ENCODE data around the gene TLK2.
"Not testable (repeated sequence)": the region's sequence is repeated elsewhere in the genome, so short reads cannot be mapped to it uniquely, and the experiment has no call there.

TLK2 gene

DNA sequence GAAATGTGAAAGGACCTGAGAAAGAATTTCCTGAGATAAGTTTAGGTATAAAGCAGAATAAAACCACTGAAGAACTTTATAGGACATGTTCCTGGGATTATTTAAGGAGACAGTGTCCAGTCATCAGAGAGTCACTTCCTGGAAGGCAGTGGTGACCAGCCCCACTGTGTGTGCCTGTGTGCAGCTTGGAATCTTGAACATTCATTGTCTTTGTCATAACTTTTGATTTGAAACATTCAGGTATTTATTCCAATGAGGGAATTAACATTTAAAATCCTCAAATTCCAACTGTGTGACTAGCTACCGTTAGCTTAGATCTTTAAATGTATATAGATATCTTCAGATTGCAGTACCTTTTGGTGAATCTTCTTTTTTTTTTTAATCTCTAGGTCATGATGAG is 87.2 kb downstream of the TLK2 start:
- DNase-seq, result no peak

DNA sequence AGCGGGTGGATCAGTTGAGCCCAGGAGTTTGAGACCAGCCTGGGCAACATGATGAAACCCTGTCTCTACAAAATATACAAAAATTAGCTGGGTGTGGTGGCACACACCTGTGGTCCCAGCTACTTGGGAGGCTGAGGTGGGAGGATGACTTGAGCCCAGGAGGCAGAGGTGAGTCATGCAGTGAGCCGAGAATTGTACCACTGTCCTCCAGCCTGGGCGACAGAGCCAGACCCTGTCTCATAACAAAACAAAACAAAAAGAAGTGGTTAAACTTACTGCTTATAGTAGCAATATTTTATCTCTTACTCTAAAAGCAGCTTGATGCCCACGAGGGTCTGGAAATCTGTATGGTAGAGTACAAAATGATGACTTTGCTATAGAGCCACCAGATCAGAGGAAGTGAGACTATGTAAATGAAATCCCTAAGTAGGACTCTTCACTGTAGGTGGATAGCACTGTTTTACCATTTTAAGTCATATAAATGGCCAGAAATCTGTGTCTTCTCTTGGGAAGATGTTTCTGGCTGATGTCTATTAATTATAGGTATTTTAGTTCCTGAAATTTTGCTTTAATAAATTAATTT is 88.5 kb downstream of the TLK2 start:
- DNase-seq, result no peak

DNA sequence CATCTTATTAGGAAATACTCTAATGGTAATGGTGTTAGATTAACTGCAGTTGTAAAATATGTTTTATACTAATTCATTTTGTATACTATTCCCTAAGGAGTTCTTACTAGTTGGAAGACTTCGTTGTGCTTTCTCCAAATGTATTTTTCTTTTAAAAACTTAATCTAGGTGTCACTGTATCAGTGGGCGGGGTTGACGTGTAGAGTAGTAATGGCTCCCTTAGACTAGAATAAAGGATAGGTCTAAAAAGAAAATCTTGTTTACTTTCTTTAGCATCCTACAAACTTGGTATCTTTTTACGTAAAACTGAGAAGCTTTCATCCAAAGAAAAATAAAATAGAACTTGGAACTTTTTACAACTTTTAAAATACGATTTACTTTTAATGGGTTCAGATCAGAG is 93.9 kb downstream of the TLK2 start:
- no peak for DNase-seq

DNA sequence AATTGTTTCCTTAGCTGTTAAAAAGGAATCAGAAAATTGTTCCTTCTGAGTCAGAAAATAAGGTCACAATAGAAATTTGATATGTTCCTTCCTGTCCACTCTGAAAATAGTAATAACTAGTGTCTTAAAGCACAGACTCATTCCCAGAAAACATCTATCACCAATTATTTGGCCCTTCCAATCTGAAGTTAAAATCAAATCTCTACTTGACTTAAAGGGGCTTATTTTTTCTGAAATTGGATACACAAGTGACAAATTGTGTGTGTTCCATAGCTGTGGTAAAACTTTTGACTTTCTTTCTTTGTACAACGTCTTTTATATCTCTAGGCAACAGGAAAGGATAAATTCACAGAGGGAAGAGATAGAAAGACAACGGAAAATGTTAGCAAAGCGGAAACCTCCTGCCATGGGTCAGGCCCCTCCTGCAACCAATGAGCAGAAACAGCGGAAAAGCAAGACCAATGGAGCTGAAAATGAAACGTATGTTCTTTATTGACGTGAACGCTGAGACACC is 94.3 kb downstream of the TLK2 start:
- DNase-seq, result no peak

DNA sequence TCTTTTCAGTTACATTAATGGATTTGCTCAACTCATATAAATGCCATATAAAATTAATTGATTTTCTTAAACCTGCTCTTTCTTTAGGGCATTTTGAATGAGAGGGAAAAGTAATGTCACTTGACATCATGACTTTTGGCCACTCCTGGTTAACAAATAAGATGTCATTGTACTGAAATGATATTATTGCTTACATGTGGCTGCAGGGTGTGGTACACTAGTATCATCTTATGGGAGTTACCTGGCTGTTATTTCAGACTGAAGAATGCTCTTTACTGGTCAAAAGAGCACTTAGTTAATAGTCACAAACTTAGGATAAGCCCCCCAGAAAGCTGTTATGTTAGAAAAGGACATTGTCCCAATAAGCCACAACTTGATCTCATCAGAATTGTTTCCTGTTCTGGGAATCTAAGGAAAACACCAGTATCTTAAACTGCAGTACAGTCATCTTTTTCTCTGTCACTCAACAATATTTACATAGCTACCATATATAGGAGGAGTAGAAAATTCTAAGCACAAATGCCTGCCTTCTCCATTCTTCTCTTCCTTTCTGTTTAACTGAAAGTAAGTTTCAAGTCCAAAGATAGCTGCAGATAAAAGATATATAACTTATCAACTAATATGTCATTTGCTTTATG is 95.0 kb downstream of the TLK2 start:
- no peak for DNase-seq

DNA sequence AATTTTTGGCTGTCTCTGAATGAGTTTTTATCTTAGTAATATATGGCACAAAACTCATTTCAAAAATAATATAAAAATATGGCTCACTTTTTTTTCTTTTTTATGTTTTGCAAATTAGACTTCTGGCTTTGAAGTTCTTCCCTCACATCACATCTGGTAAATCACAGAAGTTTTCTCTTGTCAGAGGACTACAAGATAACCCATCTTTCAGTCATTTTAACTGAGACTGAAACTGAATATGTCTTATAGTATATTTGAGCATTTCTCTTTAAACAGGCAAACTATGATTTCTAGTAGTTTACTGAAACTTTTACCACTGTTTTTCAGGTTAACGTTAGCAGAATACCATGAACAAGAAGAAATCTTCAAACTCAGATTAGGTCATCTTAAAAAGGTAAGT is 97.8 kb downstream of the TLK2 start:
- DNase-seq, result no peak

DNA sequence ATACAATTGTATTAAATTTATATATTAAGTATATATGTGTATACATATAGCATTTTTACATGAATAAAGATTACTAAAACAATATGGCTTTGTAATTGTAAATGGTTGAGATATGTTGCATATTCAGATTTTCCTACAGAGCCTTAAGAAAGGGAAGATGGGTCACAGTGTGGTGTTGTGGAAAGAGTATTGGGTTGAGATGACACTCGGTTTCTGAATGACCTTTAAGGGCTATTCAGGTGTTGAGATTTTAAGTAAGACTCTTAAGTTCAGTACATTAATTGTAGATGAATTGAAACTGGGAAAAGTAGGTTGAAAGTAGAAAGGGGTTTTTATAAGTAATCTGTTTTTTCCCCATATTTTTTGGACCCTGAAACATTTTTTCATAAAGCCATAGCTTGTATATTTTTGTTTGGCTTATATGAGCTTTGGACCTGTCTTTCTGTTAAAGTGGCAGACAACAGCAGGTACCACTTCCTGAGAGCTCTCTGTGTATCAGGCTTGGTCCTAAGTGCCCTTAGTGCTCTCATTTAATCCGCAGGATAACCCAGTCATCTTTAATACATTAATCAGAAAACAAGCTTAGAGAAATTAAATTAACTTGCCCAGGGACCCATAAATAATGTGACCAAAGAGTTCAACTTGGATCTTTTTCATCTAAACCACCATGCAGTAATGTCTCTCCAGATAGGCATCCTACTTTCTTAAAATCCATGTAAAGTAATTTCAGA is 100.3 kb downstream of the TLK2 start:
- DNase-seq, result peak; percentile 95

DNA sequence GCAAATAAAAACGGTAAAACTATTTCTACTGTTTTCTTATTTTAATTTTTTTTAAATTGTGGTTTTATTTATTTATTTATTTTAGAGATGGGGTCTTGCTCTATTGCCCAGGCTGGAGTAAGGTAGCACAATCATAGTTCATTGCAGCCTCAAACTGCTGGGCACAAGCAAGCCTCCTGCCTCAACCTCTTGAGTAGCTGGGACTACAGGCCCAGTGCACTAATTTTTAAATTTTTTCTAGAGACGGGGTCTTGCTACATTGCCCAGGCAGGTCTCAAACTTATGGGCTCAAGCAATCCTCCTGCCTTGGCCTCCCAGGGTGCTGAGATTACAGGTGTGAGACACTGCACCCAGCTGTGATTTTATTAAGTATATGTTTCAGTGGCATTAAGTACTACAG is 102.3 kb downstream of the TLK2 start:
- DNase-seq, result no peak

DNA sequence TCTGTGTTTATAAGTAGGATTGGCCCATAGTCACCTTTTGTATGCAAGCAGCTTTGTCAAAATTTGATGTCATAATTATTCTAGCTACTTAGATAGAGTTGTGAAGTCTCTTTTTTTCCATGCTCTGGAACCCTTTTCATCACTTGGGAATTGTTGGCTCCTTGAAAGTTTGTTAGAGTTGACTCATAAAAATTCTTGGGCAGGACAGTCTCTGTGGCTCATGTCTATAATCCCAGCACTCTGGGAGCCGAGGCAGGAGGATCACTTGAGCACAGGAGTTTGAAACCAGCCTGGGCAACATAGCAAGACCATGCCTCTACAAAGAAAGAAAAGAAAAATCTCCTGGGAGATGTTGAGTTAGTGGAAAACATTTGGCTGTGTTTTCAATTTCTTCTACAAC is 103.1 kb downstream of the TLK2 start:
- DNase-seq, result no peak

DNA sequence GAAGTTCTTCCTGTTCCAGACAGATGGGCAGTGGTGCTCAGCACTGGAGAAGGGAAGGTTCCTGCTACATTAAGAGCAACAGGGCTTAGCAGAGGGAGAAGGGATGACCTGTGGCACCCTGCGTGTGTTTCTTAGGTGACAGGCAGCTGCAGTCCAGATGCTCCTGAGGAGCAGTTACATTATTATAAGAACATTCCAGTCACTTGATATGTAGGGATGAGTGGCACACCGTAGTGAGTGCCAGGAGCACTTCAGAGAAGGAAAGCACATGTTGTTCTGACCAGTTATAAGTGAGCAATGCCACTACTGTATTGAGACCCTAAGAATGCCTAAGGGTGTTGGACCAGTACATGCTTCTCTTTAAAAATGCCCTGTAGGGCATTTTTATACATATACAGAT is 108.9 kb downstream of the TLK2 start:
- no peak for DNase-seq

DNA sequence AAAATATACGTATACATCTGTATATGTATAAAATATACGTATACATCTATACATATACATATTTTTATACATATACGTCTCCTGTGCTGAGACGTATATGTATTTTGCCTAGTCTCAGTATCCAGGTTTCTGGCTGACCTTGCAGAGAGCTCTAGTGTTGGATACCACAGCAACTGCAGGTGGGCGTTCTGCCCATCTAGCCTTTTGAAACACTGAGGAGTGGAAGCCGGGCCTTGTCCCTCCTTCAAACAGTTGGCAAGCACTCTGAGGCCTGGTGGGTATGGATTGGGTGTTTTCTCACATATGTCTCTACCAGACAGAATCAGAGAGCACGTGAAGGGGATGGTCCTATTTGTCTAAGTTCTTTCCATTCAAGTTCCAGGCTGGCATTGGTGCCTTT is 109.5 kb downstream of the TLK2 start:
- no peak for DNase-seq

DNA sequence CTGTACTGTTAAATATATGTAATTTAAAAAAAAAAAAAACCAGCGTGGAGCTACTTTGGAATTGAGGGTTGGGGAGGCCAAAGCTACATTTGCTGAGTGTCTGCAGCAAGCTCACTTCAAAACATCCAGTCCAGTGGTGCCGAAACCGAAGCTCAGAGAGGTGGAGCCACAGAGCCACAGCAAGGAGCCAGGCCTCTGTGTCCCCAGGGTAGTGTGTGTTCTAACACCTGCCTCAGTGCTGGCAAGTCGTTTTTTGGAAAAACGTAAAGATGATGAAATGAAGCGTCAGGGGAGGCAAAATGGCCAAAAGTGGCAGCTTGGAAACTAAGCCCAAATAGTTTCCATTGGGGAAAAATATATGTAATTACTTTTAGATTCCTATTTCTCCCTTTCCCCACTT is 112.7 kb downstream of the TLK2 start:
- DNase-seq, result no peak

DNA sequence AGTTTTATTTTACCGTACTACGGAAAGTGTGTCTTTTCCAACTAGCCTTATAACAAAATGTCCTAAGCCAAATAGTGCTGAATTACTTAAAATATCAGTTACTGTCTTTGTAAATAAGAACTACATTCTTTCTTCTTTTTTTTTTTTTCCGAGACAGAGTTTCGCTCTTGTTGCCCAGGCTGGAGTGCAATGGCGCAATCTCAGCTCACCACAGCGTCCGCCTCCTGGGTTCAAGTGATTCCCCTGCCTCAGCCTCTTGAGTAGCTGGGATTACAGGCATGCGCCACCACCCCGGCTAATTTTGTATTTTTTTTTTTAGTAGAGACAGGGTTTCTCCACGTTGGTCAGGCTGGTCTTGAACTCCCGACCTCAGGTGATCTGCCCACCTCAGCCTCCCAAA is 113.2 kb downstream of the TLK2 start:
- DNase-seq, result not testable (repeated sequence)

DNA sequence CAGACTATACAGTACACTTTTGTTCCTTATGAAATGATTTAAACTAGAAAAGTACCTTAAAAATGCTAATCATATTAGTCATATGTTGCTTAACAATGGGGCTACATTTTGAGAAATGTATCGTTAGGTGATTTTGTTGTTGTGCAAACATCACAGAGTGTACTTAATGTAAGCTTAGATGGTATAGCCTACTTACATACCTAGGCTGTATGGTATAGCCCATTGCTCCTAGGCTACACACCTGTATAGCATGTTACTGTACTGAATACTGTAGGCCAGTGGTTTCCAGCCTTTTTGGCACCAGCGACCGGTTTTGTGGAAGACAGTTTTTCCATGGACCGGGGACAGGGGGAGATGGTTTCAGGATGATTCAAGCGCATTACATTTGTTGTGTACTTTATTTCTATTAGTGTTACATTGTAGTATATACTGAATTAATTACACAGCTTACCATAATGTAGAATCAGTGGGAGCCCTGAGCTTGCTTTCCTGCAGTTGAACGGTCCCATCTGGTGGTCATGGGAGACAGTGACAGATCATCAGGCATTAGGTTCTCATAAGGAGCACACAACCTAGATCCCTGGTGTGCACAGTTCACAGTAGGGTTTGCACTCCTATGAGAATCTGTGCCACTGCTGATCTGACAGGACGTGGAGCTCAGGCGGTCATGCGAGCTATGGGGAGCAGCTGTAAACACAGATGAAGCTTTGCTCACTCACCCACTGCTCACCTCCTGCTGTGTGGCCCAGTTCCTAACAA is 113.9 kb downstream of the TLK2 start:
- peak; percentile 11 for DNase-seq

DNA sequence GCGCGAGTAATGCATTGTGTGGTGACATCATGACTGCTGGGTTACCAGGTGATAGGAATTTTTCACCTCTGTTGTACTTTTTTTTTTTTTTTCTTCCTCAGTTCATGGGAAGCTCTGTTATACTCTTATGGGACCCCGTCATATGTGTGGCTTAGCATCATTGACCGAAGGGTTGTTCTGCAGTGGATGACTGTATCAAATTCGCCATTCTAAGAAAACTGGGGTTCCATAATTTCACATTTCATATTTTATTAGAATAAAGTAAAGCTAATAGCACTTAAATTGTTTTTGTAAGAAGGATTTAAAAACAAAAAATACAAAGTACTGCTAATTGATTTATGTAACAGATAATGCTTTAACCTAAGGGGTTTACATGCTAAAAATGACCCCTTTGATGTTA is 116.9 kb downstream of the TLK2 start:
- no peak for DNase-seq

DNA sequence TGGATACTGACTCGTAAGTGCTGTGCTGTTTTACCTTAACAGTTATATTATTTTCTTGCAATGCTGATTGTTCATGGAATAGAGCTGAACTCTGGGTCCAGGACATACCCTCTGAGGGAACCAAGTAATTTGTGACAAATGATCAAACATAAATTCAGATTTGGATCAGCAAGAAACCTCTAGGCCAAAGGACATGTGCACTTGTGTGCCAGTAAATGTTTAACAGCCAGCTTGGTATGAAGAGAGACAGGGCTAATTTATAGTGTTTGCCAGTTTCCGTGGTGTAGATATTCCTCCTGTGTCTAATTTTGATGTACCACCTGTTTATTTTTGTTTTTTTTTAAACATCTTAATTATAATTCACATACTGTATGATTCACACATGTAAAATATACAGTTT is 118.0 kb downstream of the TLK2 start:
- no peak for DNase-seq

DNA sequence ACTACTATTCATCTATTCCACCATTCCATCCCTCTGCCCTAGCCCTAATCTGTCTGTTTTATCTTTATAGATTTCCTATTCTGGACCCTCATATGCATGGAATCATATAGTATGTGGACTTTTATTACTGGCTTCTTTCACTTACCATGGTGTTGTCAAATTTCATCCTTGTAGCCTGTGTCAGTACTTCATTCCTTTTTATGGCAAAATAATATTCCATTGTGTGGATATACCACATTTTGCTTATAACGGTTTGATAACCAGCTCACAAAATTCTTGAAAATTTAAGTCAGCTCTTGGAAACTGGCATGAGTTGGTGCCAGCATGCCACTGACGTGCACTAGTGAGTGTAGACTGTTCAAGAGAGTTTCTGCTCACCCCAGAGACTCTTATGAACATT is 118.5 kb downstream of the TLK2 start:
- no peak for DNase-seq

DNA sequence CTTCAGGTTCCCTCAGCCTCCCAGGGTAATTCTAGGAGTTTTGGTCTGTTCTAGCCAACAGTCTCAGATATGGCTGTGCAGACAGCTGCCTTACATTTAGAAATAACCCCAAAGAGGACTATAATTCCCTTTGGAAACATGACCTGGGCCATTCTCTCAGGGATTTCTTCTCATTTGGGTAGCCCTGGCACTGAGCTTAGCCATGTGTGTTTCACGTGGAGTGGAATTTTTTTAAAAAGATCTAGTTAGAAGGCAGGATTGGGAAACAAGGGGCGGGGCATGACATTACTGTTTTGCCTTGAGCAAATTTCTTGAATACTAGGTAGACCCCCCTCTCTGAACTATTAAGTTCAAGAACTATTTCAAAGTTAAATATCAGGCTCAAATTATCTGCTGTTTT is 119.3 kb downstream of the TLK2 start:
- no peak for DNase-seq

DNA sequence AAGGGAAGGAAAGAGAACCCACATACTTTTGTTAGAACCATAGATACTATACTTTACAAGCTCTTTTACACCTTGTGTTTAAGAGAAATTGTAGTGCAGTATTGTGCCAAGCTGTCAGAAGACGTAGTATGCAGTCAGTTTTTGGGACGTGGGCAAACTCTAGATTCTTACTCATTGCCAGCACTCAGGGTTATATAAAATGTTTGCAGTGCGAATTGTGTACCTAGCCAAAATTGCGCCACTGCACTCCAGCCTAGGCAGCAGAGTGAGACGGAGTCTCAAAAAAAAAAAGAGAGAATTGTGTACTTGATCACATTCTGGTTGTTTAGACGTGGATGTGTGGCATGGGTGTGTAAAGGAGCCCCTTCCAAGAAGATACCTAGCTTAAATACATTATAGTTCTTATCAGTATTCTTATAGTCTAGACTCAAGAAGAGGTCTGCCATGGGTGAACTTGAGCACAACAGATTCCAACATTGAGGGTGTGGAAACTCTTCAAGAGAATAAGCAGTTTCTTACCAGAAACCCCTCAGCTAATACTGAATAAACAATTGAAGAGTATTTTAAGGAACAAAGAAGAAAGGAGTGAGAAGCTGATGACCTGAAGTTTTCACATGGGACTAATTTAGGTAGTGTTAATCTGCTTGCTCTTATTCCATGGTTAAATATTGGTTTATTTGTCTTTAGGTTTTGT is 121.5 kb downstream of the TLK2 start:
- DNase-seq, result no peak

DNA sequence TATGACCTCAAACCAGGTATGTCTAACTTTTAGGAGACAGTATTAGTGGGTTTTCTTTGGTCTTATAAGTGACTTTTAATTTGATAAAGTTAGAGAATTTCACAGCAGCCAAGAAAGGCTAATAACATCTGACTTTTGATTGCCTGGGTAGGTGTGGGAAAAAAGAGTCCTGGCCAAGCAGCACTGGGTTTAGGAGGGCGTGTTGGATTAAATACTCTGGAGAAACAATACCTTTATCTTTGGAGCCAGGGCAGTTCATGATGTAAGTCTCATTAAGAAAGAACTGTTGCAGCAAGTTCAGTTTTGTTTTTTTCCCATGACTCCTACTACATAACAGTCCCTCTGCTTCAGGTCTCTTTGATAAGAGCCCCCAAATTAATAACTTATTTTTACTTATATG is 122.2 kb downstream of the TLK2 start:
- no peak for DNase-seq

DNA sequence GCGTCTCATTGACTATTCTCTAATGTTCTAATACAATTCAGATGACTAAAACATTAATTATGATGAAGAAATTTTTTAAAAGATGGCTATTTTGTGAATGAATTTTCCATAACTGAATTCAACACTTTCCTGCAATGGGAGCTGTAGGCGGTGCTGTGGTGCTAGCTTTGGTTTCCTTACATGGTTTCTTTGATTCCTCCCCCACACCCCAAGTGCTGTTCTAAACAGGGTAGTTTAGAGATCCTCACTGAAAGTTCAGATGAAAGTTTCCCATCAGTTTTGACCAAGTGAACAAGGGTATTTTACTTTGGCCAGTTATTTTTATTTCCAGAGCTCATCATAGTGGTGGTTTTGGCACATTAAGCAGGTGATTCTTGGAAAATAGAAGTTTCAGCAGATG is 122.8 kb downstream of the TLK2 start:
- DNase-seq, result no peak

DNA sequence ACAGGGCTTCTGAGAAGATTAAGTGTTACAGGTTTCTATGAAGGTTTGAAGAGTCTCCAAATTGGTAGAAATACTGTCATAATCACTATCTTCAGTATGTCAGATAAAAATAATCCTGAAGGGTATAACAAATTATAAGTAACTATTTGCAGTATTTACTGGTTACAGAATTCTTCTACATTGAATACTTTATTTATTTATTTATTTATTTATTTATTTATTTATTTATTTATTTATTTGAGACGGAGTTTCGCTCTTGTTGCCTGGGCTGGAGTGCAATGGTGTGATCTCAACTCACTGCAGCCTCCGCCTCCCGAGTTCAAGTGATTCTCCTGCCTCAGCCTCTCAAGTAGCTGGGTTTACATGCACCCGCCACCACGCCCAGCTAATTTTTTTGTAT is 125.2 kb downstream of the TLK2 start:
- not testable (repeated sequence) for DNase-seq

DNA sequence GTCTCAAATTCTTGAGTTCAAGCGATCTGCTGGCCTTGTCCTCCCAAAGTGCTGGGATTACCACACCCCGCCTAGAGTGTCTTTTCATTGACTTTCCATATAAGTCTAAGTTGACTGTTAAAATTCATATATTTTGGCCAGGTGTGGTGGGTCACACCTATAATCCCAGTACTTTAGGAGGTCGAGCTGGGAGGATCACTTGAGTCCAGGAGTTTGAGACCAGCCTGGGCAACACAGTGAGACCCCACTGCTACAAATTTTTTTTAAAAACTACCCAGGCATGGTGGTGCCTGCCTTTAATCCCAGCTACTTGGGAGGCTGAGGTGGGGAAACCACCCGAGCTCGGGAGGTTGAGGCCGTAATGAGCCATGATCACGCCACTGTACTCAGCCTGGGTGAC is 127.0 kb downstream of the TLK2 start:
- no peak for DNase-seq
